GM12878 (cell line): ENCODE measurements around the gene FOXO1. TPM values are rescaled to one million over a fixed set of nuclear protein-coding genes. Genes with fewer than 3 reads are reported as not detected.
A peak's percentile ranks its signal among the peaks of the same experiment; 100 is the strongest.

Experiments
- ATAC-seq: fragments of 200-7000 bp; cut with Tn5 transposase; 3 replicates; pipeline ENCODE4 v1.9.1; 2020; ENCODE audit warnings: mild to moderate bottlenecking, moderate library complexity
- BruUV-seq: library from RNA; stranded (reverse); fragments of 400-500 nt; replicated peaks from 2 replicates; lab custom pipeline; 2021; lab: Mats Ljungman, UMichigan
- CTCF ChIA-PET: fragments of 300-600 bp; sonication (Branson Sonifier 250); formaldehyde crosslinking; extraction: SDS; loops from one replicate; lab custom pipeline; 2021; ENCODE audit warnings: inconsistent platforms; lab: Yijun Ruan, JAX
- POLR2A ChIA-PET: fragments of 350-600 bp; formaldehyde crosslinking; extraction: SDS; loops from one replicate; lab custom pipeline; 2021; ENCODE audit warnings: inconsistent platforms; lab: Charles Lee
- RAD21 ChIA-PET: fragments of 300-600 bp; sonication (Branson Sonifier 250); formaldehyde crosslinking; loops from one replicate; lab custom pipeline; 2023; ENCODE audit warnings: antibody characterized with exemption; ENCODE audit not compliant: unreplicated experiment; lab: Charles Lee
- SMC1A ChIA-PET: fragments of 300-600 bp; sonication (Branson Sonifier 250); formaldehyde crosslinking; loops from one replicate; lab custom pipeline; 2023; ENCODE audit not compliant: unreplicated experiment, uncharacterized antibody; lab: Charles Lee
- DNase-seq: peaks from one replicate; pipeline ENCODE4 v3.0.0-alpha.2; 2011; ENCODE audit warnings: low read depth, low spot score
- FAIRE-seq: peaks from 3 replicates; lab custom pipeline; 2011; peaks lifted over from hg19 to GRCh38; lab: Jason Lieb, UNC
- H2AFZ ChIP-seq: 2 replicates; pipeline ENCODE4 v1.6.0; 2011; ENCODE audit warnings: low read depth, low read length, control low read depth; ENCODE audit not compliant: control insufficient read depth
- H3K27ac ChIP-seq: 2 replicates; pipeline ENCODE4 v1.5.1; 2011; ENCODE audit warnings: control low read depth; ENCODE audit not compliant: control insufficient read depth, insufficient read depth
- H3K27me3 ChIP-seq, 2 experiments: replicated peaks in 1 of 2; 2 replicates each; pipeline versions ENCODE4 v1.6.0 to v1.6.1; 2011; ENCODE audit warnings: low read length in 1 of 2; ENCODE audit not compliant: control insufficient read depth in 2 of 2, insufficient read depth in 2 of 2
- H3K36me3 ChIP-seq, 2 experiments: 2 replicates each; pipeline ENCODE4 v1.5.1; 2011; ENCODE audit warnings: low read length in 1 of 2; ENCODE audit not compliant: control insufficient read depth in 2 of 2, insufficient read depth in 2 of 2
- H3K4me1 ChIP-seq: 2 replicates; pipeline ENCODE4 v1.6.1; 2011; ENCODE audit warnings: mild to moderate bottlenecking, low read length, moderate library complexity, mixed read lengths; ENCODE audit not compliant: control insufficient read depth, insufficient read depth
- H3K4me2 ChIP-seq: 2 replicates; pipeline ENCODE4 v1.6.0; 2011; ENCODE audit warnings: control low read depth; ENCODE audit not compliant: control insufficient read depth, insufficient read depth
- H3K4me3 ChIP-seq: fragments of 200-600 bp; sonication (generic); 2 replicates; pipeline ENCODE4 v1.5.1; 2016
- H3K79me2 ChIP-seq: 2 replicates; pipeline ENCODE4 v1.6.0; 2011; ENCODE audit warnings: low read length; ENCODE audit not compliant: control insufficient read depth, insufficient read depth
- H3K9ac ChIP-seq: 2 replicates; pipeline ENCODE4 v1.8.0; 2011; ENCODE audit warnings: low read length, control low read depth, mixed read lengths; ENCODE audit not compliant: control insufficient read depth, insufficient read depth
- H3K9me3 ChIP-seq: replicated peaks from 3 replicates; pipeline ENCODE4 v1.5.1; 2011; ENCODE audit warnings: mild to moderate bottlenecking, low read length; ENCODE audit not compliant: control insufficient read depth, insufficient read depth
- H4K20me1 ChIP-seq: 2 replicates; pipeline ENCODE4 v1.6.0; 2011; ENCODE audit not compliant: control insufficient read depth, insufficient read depth
- WGBS: methylation state at CpG from one replicate; pipeline ENCODE4 v1.1.6; 2016; ENCODE audit warnings: low lambda C conversion rate; ENCODE audit not compliant: insufficient replicate concordance, insufficient coverage; ENCODE audit errors: missing lambda C conversion rate; 5-methylcytosine and 5-hydroxymethylcytosine counted together
- in situ Hi-C: fragments of 300-500 bp; cut with MboI; formaldehyde crosslinking; loops from 9 replicates; pipeline ENCODE4 v1.14.3; 2018; ENCODE audit warnings: mixed read lengths
- intact Hi-C: fragments of 100-400 bp; cut with micrococcal nuclease; formaldehyde crosslinking; loops from one replicate; pipeline ENCODE4 v1.14.2; 2022; ENCODE audit not compliant: unreplicated experiment
- polyA plus RNA-seq, 11 experiments: library from polyadenylated mRNA; depleted of rRNA in 4 of 11; unstranded in 6 of 11; stranded (reverse) in 5 of 11; fragments of >200 nt; fragmentation: Nextera tagmentation in 4 of 11; fragmentation: Illumina TruSeq in 1 of 11; extraction: Ambion mirVana in 4 of 11; extraction: Trizol in 1 of 11; gene quantifications; 1 replicate in 1 of 11; 2 replicates in 10 of 11; pipeline versions ENCODE4 v1.2.1 to v1.2.3, GENCODE V29; 2011 to 2016; ENCODE audit warnings: inconsistent platforms in 2 of 11, missing spikeins in 2 of 11, low read depth in 1 of 11
- total RNA-seq, 4 experiments: library from RNA; depleted of rRNA in 3 of 4; stranded (reverse); fragments of >200 nt in 3 of 4; fragmentation: Illumina TruSeq in 1 of 4; extraction: Trizol in 1 of 4; gene quantifications; 2 replicates each; pipeline versions ENCODE4 v1.2.1 to v1.2.3, GENCODE V29; 2013 to 2021
- TF ChIP-seq, protein P1 (sequence below): fragments of 450-650 bp; IDR thresholded peaks from 2 replicates; pipeline ENCODE4 v1.6.1; 2016; ENCODE audit warnings: mild to moderate bottlenecking
- TF ChIP-seq, protein P2 (sequence below): fragments of 450-650 bp; IDR thresholded peaks from 2 replicates; pipeline ENCODE4 v1.6.1; 2017; ENCODE audit warnings: mild to moderate bottlenecking, moderate library complexity

FOXO1 gene
- total and polyA plus RNA-seq, 10 of the 15 experiments (the other 5 are each of a cell fraction or from before 2014, with no cell fraction given), result 0.58 to 8.3 (median 0.88) TPM

DNA sequence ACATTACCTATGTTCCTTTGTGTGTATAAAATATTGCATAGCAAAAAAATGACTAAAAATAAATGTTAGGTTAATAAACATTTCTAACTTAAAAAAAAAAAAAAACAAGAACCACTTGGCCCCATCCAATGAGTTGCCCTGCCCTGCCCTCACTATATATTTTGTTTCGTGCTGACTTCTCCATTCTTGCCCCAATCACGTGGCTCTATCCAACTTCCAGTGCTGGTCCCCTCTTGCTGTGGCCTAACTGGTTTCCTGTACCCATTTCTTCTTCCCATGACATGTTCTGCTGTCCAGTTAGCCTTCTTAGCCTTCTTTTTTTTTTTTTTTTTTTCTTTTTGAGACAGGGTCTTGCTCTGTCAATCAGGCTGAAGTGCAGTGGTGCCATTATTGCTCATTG lies 151.6 kb downstream of the FOXO1 start:
- ChIA-PET CTCF (interaction anchor here (0.7 kb wide), 1 partner anchor 31 kb away, joined by 3 read pairs; no protein-coding TSS in a partner anchor), SMC1A (interaction anchor here (1.2 kb wide), 1 partner anchor 64 kb away, joined by 3 read pairs; no protein-coding TSS in a partner anchor), POLR2A (no interaction called here), RAD21 (no interaction called here)
- no peak overlapping the region for H3K4me3 ChIP-seq
- TF ChIP-seq, protein P1, sequence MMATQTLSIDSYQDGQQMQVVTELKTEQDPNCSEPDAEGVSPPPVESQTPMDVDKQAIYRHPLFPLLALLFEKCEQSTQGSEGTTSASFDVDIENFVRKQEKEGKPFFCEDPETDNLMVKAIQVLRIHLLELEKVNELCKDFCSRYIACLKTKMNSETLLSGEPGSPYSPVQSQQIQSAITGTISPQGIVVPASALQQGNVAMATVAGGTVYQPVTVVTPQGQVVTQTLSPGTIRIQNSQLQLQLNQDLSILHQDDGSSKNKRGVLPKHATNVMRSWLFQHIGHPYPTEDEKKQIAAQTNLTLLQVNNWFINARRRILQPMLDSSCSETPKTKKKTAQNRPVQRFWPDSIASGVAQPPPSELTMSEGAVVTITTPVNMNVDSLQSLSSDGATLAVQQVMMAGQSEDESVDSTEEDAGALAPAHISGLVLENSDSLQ, result 0 out of 2 replicates have a peak, but pooled peaks have one; percentile 13
- TF ChIP-seq, protein P2, sequence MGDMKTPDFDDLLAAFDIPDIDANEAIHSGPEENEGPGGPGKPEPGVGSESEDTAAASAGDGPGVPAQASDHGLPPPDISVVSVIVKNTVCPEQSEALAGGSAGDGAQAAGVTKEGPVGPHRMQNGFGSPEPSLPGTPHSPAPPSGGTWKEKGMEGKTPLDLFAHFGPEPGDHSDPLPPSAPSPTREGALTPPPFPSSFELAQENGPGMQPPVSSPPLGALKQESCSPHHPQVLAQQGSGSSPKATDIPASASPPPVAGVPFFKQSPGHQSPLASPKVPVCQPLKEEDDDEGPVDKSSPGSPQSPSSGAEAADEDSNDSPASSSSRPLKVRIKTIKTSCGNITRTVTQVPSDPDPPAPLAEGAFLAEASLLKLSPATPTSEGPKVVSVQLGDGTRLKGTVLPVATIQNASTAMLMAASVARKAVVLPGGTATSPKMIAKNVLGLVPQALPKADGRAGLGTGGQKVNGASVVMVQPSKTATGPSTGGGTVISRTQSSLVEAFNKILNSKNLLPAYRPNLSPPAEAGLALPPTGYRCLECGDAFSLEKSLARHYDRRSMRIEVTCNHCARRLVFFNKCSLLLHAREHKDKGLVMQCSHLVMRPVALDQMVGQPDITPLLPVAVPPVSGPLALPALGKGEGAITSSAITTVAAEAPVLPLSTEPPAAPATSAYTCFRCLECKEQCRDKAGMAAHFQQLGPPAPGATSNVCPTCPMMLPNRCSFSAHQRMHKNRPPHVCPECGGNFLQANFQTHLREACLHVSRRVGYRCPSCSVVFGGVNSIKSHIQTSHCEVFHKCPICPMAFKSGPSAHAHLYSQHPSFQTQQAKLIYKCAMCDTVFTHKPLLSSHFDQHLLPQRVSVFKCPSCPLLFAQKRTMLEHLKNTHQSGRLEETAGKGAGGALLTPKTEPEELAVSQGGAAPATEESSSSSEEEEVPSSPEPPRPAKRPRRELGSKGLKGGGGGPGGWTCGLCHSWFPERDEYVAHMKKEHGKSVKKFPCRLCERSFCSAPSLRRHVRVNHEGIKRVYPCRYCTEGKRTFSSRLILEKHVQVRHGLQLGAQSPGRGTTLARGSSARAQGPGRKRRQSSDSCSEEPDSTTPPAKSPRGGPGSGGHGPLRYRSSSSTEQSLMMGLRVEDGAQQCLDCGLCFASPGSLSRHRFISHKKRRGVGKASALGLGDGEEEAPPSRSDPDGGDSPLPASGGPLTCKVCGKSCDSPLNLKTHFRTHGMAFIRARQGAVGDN, result no peak
- peaks cover 34% of the 10 kb centered on the region for H3K4me1 ChIP-seq
- intact Hi-C loops (loop anchor here (5.0 kb wide), 1 partner anchor 128 kb away; no protein-coding TSS in a partner anchor), in situ Hi-C loops (loop anchor here (5.0 kb wide), 1 partner anchor 147 kb away; no protein-coding TSS in a partner anchor)
- DNase-seq (no peak), FAIRE-seq (no peak), ATAC-seq (no peak)
- H4K20me1 ChIP-seq, result no peaks in the 10 kb centered on the region
- BruUV-seq, result no TSS peak
- no peak overlapping the region for H2AFZ ChIP-seq
- H3K36me3 ChIP-seq, result no peaks in the 10 kb centered on the region
- WGBS, result 89% methylated on average over 2 of the region's 2 CpGs
- no peaks in the 10 kb centered on the region; the same call in 1 of the 3 replicates for H3K9me3 ChIP-seq
- no peaks in the 10 kb centered on the region for H3K79me2 ChIP-seq
- no peaks in the 10 kb centered on the region for H3K27me3 ChIP-seq
- H3K27ac ChIP-seq, result no peak overlapping the region
- no peak overlapping the region for H3K9ac ChIP-seq
- no peak overlapping the region for H3K4me2 ChIP-seq
